Uterus (tissue), 2 donors: ENCODE data around the gene DNAJB12.

Experiments used
- POLR2A ChIP-seq, 2 donors: fragments of 450-650 bp; IDR thresholded peaks; one replicate each; pipeline ENCODE4 v1.6.1; 2016; ENCODE audit warnings: antibody characterized with exemption in 2 of 2, mild to moderate bottlenecking in 1 of 2, moderate library complexity in 1 of 2
- TF ChIP-seq, protein P1 (sequence below), 4 experiments: fragments of 200-600 bp in 2 of 4; fragments of 450-650 bp in 2 of 4; sonication (generic) in 2 of 4; IDR thresholded peaks; one replicate each; pipeline ENCODE4 v1.5.1; 2016 to 2019; ENCODE audit warnings: antibody characterized with exemption in 4 of 4, mild to moderate bottlenecking in 2 of 4, moderate library complexity in 1 of 4

GRCh38 chr10:72311667-72312066 is 43.1 kb downstream of the DNAJB12 start:
- TF ChIP-seq, protein P1, sequence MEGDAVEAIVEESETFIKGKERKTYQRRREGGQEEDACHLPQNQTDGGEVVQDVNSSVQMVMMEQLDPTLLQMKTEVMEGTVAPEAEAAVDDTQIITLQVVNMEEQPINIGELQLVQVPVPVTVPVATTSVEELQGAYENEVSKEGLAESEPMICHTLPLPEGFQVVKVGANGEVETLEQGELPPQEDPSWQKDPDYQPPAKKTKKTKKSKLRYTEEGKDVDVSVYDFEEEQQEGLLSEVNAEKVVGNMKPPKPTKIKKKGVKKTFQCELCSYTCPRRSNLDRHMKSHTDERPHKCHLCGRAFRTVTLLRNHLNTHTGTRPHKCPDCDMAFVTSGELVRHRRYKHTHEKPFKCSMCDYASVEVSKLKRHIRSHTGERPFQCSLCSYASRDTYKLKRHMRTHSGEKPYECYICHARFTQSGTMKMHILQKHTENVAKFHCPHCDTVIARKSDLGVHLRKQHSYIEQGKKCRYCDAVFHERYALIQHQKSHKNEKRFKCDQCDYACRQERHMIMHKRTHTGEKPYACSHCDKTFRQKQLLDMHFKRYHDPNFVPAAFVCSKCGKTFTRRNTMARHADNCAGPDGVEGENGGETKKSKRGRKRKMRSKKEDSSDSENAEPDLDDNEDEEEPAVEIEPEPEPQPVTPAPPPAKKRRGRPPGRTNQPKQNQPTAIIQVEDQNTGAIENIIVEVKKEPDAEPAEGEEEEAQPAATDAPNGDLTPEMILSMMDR (IDR thresholded peaks at IDR 0.05), result no peak
- no peak for TF ChIP-seq POLR2A (IDR thresholded peaks at IDR 0.05)
